MM.1S (cell line): ENCODE measurements around the gene MCRIP1.
A peak's percentile ranks its signal among the peaks of the same experiment; 100 is the strongest.

Source experiments
- DNase-seq: peaks from one replicate; pipeline ENCODE4 v3.0.0-alpha.2; 2015
- H2AFZ ChIP-seq: fragments of 300-600 bp; sonication (generic); 2 replicates; pipeline ENCODE4 v1.6.0; 2016; ENCODE audit warnings: antibody characterized with exemption, low read length
- H3F3A ChIP-seq: fragments of 300-600 bp; sonication (generic); 2 replicates; pipeline ENCODE4 v1.6.1; 2016; ENCODE audit warnings: mild to moderate bottlenecking, antibody characterized with exemption, low read length, moderate library complexity, mixed read lengths; ENCODE audit not compliant: insufficient read depth
- H3K27ac ChIP-seq: fragments of 300-600 bp; sonication (generic); 2 replicates; pipeline ENCODE4 v1.5.1; 2016; ENCODE audit warnings: mild to moderate bottlenecking, low read length
- H3K27me3 ChIP-seq: fragments of 300-600 bp; sonication (generic); replicated peaks from 2 replicates; pipeline ENCODE4 v1.6.0; 2016; ENCODE audit warnings: low read length; ENCODE audit not compliant: insufficient read depth
- H3K36me3 ChIP-seq: fragments of 300-600 bp; sonication (generic); replicated peaks from 2 replicates; pipeline ENCODE4 v1.6.1; 2016; ENCODE audit warnings: mild to moderate bottlenecking, low read length, mixed read lengths; ENCODE audit not compliant: insufficient read depth
- H3K4me1 ChIP-seq: fragments of 300-600 bp; sonication (generic); 2 replicates; pipeline ENCODE4 v1.6.1; 2016; ENCODE audit warnings: low read length, mixed read lengths
- H3K4me2 ChIP-seq: fragments of 300-600 bp; sonication (generic); 2 replicates; pipeline ENCODE4 v1.6.0; 2016; ENCODE audit warnings: low read depth, low read length
- H3K4me3 ChIP-seq: fragments of 300-600 bp; sonication (generic); 2 replicates; pipeline ENCODE4 v1.5.1; 2016; ENCODE audit warnings: low read length, mixed read lengths
- H3K79me2 ChIP-seq: fragments of 300-600 bp; sonication (generic); 2 replicates; pipeline ENCODE4 v1.6.1; 2016; ENCODE audit warnings: mixed run types, low read length, mixed read lengths
- H3K9ac ChIP-seq: fragments of 300-600 bp; sonication (generic); 2 replicates; pipeline ENCODE4 v1.6.1; 2016; ENCODE audit warnings: low read length, mixed read lengths
- H3K9me2 ChIP-seq: fragments of 300-600 bp; sonication (generic); replicated peaks from 2 replicates; pipeline ENCODE4 v1.6.1; 2016; ENCODE audit warnings: mild to moderate bottlenecking, low read length, mixed read lengths; ENCODE audit not compliant: insufficient read depth
- H3K9me3 ChIP-seq: fragments of 300-600 bp; sonication (generic); replicated peaks from 2 replicates; pipeline ENCODE4 v1.6.1; 2016; ENCODE audit warnings: mild to moderate bottlenecking, low read length, mixed read lengths; ENCODE audit not compliant: insufficient read depth
- H4K20me1 ChIP-seq: fragments of 300-600 bp; sonication (generic); 2 replicates; pipeline ENCODE4 v1.6.1; 2016; ENCODE audit warnings: mild to moderate bottlenecking, low read length, moderate library complexity, mixed read lengths; ENCODE audit not compliant: insufficient read depth
- EZH2 ChIP-seq: fragments of 300-600 bp; sonication (generic); optimal IDR thresholded peaks from 2 replicates; pipeline ENCODE3; 2017; ENCODE audit warnings: low read depth, mild to moderate bottlenecking, antibody characterized with exemption, low read length, mixed read lengths
- EZH2phosphoT487 ChIP-seq: fragments of 300-600 bp; sonication (generic); IDR thresholded peaks from 2 replicates; pipeline ENCODE4 v1.6.1; 2018; ENCODE audit warnings: antibody characterized with exemption, low read length
- TF ChIP-seq, protein P1 (sequence below): fragments of 300-600 bp; sonication (generic); IDR thresholded peaks from 2 replicates; pipeline ENCODE4 v1.5.1; 2016; ENCODE audit warnings: antibody characterized with exemption, low read length, mixed read lengths

Gene MCRIP1

DNA sequence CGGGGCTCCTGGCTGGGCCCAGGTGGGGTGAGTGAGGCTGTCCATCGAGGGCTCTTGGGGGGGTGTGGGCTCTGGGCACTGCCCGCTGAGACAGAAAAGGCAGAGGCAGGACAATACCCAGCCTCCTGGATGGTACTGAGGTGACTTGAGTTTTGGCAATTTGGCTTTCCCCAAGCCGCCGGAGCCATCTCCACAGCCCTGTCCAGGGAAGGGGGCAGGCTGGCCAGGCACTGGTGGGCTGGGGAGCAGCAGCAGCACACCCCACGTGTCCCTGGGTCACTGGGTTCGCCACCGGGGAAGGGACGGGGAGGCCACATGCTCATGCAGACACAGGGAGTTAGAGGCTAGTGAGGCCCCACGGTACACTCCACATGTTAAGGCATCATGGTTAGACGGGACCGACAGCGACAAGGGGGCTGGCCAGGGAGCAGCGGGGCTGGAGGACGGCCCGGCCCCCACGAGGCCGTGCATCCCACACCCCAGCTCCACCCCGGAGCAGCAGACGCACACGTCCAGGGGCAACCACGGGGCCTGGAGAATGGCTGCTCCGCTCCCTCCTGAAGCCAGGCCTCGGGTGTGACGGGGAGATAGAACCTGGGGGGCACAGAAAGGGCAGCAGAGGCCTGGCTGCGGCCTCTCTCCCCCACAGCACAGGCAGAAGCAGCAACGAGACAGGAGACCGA is 35.0 kb upstream of the MCRIP1 start:
- Histone ChIP-seq H3K9ac (no peak overlapping the region), H3K4me2 (no peak overlapping the region), H3K9me2 (no peaks in the 10 kb centered on the region), H4K20me1 (no peaks in the 10 kb centered on the region; the same call in 1 of the 2 replicates), H3K9me3 (no peaks in the 10 kb centered on the region), H2AFZ (no peak overlapping the region), H3K27ac (no peak overlapping the region), H3K27me3 (no peaks in the 10 kb centered on the region), H3K4me3 (no peak overlapping the region), H3K79me2 (peaks cover 72% of the 10 kb centered on the region), H3K4me1 (peaks cover 6% of the 10 kb centered on the region; the same call in 1 of the 2 replicates), H3F3A (peaks cover 52% of the 10 kb centered on the region), H3K36me3 (peaks cover 13% of the 10 kb centered on the region)
- DNase-seq = no peak
- TF ChIP-seq EZH2 = no peak
- TF ChIP-seq, protein P1, sequence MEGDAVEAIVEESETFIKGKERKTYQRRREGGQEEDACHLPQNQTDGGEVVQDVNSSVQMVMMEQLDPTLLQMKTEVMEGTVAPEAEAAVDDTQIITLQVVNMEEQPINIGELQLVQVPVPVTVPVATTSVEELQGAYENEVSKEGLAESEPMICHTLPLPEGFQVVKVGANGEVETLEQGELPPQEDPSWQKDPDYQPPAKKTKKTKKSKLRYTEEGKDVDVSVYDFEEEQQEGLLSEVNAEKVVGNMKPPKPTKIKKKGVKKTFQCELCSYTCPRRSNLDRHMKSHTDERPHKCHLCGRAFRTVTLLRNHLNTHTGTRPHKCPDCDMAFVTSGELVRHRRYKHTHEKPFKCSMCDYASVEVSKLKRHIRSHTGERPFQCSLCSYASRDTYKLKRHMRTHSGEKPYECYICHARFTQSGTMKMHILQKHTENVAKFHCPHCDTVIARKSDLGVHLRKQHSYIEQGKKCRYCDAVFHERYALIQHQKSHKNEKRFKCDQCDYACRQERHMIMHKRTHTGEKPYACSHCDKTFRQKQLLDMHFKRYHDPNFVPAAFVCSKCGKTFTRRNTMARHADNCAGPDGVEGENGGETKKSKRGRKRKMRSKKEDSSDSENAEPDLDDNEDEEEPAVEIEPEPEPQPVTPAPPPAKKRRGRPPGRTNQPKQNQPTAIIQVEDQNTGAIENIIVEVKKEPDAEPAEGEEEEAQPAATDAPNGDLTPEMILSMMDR = no peak
- TF ChIP-seq EZH2phosphoT487 = no peak

- TF ChIP-seq EZH2phosphoT487 (no peak), EZH2 (no peak)
- TF ChIP-seq, protein P1 = no peak
- H3K4me1 ChIP-seq = peaks cover 6% of the 10 kb centered on the region; the same call in 1 of the 2 replicates
- H3K79me2 ChIP-seq = peaks cover 80% of the 10 kb centered on the region
- H3K27me3 ChIP-seq = no peaks in the 10 kb centered on the region
- no peak overlapping the region for H3K4me2 ChIP-seq
- peaks cover 59% of the 10 kb centered on the region for H3F3A ChIP-seq
- no peak overlapping the region for H3K27ac ChIP-seq
- H4K20me1 ChIP-seq = no peaks in the 10 kb centered on the region; the same call in 1 of the 2 replicates
- peak; percentile 1 for DNase-seq
- H2AFZ ChIP-seq = no peak overlapping the region
- no peaks in the 10 kb centered on the region for H3K9me2 ChIP-seq
- H3K4me3 ChIP-seq = no peak overlapping the region
- no peaks in the 10 kb centered on the region for H3K9me3 ChIP-seq
- H3K9ac ChIP-seq = no peak overlapping the region
- H3K36me3 ChIP-seq = peaks cover 13% of the 10 kb centered on the region
These were observed 34.3 kb upstream of the MCRIP1 start for GRCh38 chr17:81867170-81867990.

GRCh38 chr17:81866440-81867169 is 33.5 kb upstream of the MCRIP1 start:
- no peak for DNase-seq
- Histone ChIP-seq H2AFZ (no peak overlapping the region), H3K9me3 (no peaks in the 10 kb centered on the region), H3K4me3 (no peak overlapping the region), H4K20me1 (no peaks in the 10 kb centered on the region; the same call in 1 of the 2 replicates), H3K9me2 (no peaks in the 10 kb centered on the region), H3K36me3 (peaks cover 13% of the 10 kb centered on the region), H3K27me3 (no peaks in the 10 kb centered on the region), H3F3A (peaks cover 64% of the 10 kb centered on the region), H3K9ac (no peak overlapping the region), H3K4me2 (no peak overlapping the region), H3K27ac (no peak overlapping the region), H3K4me1 (peaks cover 9% of the 10 kb centered on the region; the same call in 1 of the 2 replicates), H3K79me2 (peaks cover 80% of the 10 kb centered on the region)
- TF ChIP-seq, protein P1 = no peak
- no peak for TF ChIP-seq EZH2phosphoT487
- no peak for TF ChIP-seq EZH2
